ENCODE data around the gene CD300C. TPM values are rescaled to one million over a fixed set of nuclear protein-coding genes. Genes with fewer than 3 reads are reported as not detected.
"Not testable (repeated sequence)": the region's sequence is repeated elsewhere in the genome, so short reads cannot be mapped to it uniquely, and the experiment has no call there.

Gene CD300C
- total RNA-seq, 4 donors from 2014 or later, result 0.18 to 0.76 (median 0.42) TPM; not detected in 1

DNA sequence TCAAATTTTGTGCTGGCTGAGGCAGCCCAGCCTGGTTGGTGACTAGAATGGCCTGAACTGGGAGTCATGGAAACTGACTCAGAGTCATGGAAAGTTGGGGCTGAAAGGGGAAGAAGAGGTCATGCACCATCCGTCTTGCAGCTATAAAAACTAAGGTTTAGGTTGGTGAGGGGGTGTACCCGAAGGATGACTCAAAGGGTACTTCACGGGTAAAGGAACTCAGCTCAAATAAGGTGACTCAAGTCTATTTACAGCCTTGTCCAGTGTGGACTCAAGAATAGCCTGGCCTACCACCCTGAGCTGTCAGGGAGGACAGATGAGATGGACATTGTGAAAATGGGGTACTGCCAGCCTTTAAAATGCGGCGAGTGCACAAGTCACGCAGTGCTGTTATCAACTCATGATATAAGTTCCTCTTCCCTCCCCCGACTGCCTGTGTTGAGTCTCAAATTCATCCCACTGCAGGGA is 33.3 kb downstream of the CD300C start:
- Histone ChIP-seq H3K9me3 (no peaks in the 10 kb centered on the region), H3K36me3 (no peaks in the 10 kb centered on the region), H3K27ac (no peak overlapping the region), H3K4me3 (no peak overlapping the region), H3K4me1 (no peaks in the 10 kb centered on the region), H3K27me3 (peaks cover 0 to 17% (median 0%) of the 10 kb centered on the region in 4 donors)
- intact Hi-C loops (cut with DNase I), result no loop called here
- WGBS, 2 donors, result 59 to 66% methylated on average over 7 of the region's 7 CpGs
- TF ChIP-seq POLR2A (IDR thresholded peaks at IDR 0.05), result no peak
- TF ChIP-seq, protein P1, sequence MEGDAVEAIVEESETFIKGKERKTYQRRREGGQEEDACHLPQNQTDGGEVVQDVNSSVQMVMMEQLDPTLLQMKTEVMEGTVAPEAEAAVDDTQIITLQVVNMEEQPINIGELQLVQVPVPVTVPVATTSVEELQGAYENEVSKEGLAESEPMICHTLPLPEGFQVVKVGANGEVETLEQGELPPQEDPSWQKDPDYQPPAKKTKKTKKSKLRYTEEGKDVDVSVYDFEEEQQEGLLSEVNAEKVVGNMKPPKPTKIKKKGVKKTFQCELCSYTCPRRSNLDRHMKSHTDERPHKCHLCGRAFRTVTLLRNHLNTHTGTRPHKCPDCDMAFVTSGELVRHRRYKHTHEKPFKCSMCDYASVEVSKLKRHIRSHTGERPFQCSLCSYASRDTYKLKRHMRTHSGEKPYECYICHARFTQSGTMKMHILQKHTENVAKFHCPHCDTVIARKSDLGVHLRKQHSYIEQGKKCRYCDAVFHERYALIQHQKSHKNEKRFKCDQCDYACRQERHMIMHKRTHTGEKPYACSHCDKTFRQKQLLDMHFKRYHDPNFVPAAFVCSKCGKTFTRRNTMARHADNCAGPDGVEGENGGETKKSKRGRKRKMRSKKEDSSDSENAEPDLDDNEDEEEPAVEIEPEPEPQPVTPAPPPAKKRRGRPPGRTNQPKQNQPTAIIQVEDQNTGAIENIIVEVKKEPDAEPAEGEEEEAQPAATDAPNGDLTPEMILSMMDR (IDR thresholded peaks at IDR 0.05), result no peak
- DNase-seq, result no peak

DNA sequence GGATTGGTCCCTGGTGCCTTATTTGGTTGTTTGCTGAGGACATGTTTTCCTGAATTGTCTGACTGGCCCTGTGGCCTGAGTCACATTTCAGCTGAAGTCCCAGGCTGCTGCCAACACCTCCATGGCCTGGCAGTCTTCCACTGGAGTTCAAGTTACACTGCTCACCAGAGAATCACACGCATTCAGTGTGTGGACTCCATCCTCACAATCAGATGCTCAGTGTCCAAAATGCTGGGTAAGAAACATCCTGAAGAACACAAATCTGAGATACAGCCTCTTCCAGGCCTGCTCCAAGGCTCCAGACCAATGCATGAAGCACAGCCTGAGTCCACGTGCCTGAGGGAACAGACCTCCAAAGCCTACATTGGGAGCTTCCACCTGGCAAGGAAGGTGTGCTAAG is 33.9 kb downstream of the CD300C start:
- H3K9me3 ChIP-seq, result no peaks in the 10 kb centered on the region
- DNase-seq, result no peak
- intact Hi-C loops (cut with DNase I), result no loop called here
- H3K4me1 ChIP-seq, result no peaks in the 10 kb centered on the region
- H3K27ac ChIP-seq, result no peak overlapping the region
- no peaks in the 10 kb centered on the region for H3K36me3 ChIP-seq
- no peak overlapping the region for H3K4me3 ChIP-seq
- WGBS, 2 donors, result 73 to 100% methylated on average over 1 to 2 of the region's 2 CpGs
- TF ChIP-seq, protein P1 (IDR thresholded peaks at IDR 0.05), result no peak
- TF ChIP-seq POLR2A (IDR thresholded peaks at IDR 0.05), result no peak
- peaks cover 0 to 17% (median 0%) of the 10 kb centered on the region in 4 donors for H3K27me3 ChIP-seq

DNA sequence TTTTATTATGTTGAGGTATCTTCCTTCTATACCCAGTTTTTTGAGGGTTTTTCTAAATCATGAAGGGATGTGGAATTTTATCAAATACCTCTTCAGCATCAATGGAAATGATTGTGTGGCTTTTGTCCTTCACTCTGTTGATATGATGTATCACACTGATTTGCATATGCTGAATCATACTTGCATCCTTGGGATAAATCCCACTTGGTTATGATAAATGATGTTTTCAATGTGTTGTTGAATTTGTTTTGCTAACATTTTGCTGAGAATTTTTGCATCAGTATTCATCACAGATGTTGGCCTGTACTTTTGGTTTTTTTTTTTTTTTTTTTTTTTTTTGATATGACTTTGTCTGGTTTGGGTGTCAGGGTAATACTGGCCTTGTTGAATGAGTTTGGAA is 37.8 kb downstream of the CD300C start:
- peaks cover 0 to 13% (median 0%) of the 10 kb centered on the region in 4 donors for H3K27me3 ChIP-seq
- H3K36me3 ChIP-seq, result no peaks in the 10 kb centered on the region
- H3K4me3 ChIP-seq, result no peak overlapping the region
- H3K9me3 ChIP-seq, result no peaks in the 10 kb centered on the region
- H3K4me1 ChIP-seq, result no peaks in the 10 kb centered on the region
- no peak overlapping the region for H3K27ac ChIP-seq
- TF ChIP-seq, protein P1 (IDR thresholded peaks at IDR 0.05), result no peak
- no peak for TF ChIP-seq POLR2A (IDR thresholded peaks at IDR 0.05)
- intact Hi-C loops (cut with DNase I), result no loop called here
- no peak for DNase-seq

DNA sequence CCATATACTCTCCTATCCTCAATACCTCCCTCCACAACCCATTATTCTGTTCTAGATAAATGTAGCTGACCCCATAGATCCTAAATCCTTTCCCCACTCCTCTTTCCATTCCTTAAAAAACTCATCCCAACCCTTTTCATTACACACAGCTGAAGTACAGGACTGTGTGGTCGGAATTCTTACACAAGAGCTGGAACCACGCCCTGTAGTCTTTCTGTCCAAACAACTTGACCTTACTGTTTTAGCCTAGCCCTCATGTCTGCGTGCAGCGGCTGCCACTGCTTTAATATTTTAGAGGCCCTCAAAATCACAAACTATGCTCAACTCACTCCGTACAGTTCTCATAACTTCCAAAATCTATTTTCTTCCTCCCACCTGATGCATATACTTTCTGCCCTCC is 42.0 kb downstream of the CD300C start:
- H3K27ac ChIP-seq; H3K9me3 ChIP-seq; intact Hi-C loops (cut with DNase I); DNase-seq; H3K4me1 ChIP-seq; H3K4me3 ChIP-seq; H3K36me3 ChIP-seq; H3K27me3 ChIP-seq: not testable (repeated sequence)
- 70 to 71% methylated on average over 5 of the region's 5 CpGs for WGBS, 2 donors

DNA sequence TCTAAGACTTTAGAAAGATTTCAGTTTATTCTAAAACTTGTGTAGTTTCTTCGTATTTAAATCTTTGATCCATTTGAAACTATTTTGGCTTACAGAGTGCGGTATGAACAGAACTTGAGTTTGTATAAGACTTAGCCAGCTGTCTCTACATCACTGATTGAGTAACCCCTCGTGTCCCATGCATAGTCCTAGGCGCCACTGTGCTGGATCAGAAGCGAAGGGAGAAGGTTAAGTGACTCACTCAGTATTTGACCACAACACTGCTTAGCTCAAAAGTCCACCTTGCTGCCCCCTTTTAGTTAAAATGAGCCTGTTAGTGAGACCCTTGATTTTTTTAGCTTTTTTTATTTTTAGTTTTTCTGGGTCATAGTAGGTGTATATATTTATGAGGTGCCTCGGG is 43.1 kb downstream of the CD300C start:
- TF ChIP-seq, protein P1 (IDR thresholded peaks at IDR 0.05), result no peak
- TF ChIP-seq POLR2A (IDR thresholded peaks at IDR 0.05), result no peak
- Histone ChIP-seq H3K27me3 (no peaks in the 10 kb centered on the region), H3K4me1 (no peaks in the 10 kb centered on the region), H3K4me3 (no peak overlapping the region), H3K36me3 (no peaks in the 10 kb centered on the region), H3K27ac (no peak overlapping the region), H3K9me3 (no peaks in the 10 kb centered on the region)
- no peak for DNase-seq
- WGBS, 2 donors, result 54 to 55% methylated on average over 6 of the region's 6 CpGs
- intact Hi-C loops (cut with DNase I), result no loop called here

DNA sequence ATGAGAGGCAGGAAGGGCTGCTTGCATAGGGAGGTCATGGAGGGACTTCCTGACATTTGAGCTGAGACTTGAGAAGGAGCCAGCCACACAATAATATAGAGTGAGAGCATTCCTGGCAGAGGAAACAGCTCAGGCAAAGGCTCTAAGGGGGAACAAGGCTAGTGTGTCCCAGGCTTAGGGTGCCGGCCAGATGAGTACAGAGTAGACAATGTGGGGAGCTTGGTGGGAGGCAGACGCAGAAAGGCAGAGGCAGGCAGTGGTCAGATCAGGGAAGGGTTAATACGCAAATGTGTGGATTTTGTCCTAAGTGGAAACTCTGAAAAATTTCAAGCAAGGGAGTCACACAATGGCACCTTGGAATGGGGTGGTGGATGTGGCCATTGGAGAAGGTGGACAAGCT is 45.9 kb downstream of the CD300C start:
- Histone ChIP-seq H3K4me3 (no peak overlapping the region), H3K36me3 (no peaks in the 10 kb centered on the region), H3K9me3 (no peaks in the 10 kb centered on the region), H3K27ac (no peak overlapping the region), H3K27me3 (peaks cover 0 to 9% (median 0%) of the 10 kb centered on the region in 4 donors), H3K4me1 (no peaks in the 10 kb centered on the region)
- WGBS, 2 donors, result 89 to 93% methylated on average over 3 of the region's 3 CpGs
- intact Hi-C loops (cut with DNase I), result loop anchor here (10.0 kb wide), 1 partner anchor 125 kb away; no protein-coding TSS in a partner anchor
- TF ChIP-seq POLR2A (IDR thresholded peaks at IDR 0.05), result no peak
- TF ChIP-seq, protein P1 (IDR thresholded peaks at IDR 0.05), result no peak
- DNase-seq, result no peak

Measured in esophagus squamous epithelium (tissue), 5 donors.